Astrocyte (in vitro differentiated cells and primary cell): ENCODE data around the gene C6orf47.

Experiments used
- CTCF ChIP-seq: IDR thresholded peaks from 2 replicates; pipeline ENCODE4 v1.5.1; 2011; ENCODE audit warnings: low read depth, mild to moderate bottlenecking, inconsistent platforms, low read length, moderate library complexity; ENCODE audit not compliant: insufficient read depth
- EZH2 ChIP-seq: IDR thresholded peaks from 2 replicates; pipeline ENCODE4 v1.6.1; 2012; ENCODE audit warnings: mild to moderate bottlenecking, low read length, inconsistent platforms; ENCODE audit not compliant: insufficient read depth

- TF ChIP-seq CTCF (no peak), EZH2 (no peak)
Measured at GRCh38 chr6:31665501-31666336, 5.1 kb upstream of the C6orf47 start, which contains the start of gene CSNK2B.
